ENCODE results near the gene PDCD6IP.

DNA sequence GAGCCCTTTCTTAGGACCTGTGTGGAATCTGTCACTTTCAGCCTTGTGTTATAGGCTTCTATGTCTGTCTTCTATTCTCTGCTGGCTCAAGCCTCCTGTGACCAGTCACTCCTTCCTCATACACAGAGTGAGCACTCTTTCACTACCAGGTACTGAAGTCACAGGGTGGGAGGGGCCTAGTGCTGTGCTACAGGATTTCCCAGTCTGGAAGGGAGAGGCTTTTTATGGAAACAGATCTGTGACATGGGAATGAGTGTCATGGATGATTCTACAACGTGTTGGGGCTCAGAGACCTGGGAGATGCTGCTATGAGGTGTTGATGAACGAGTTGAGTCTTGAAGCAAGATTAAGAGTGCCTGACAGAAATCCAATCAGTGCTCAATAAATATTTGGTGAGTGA is 100.5 kb downstream of the PDCD6IP start:
- no peak for TF ChIP-seq POLR2AphosphoS5 (IDR thresholded peaks at IDR 0.05)
- no peak for TF ChIP-seq REST (IDR thresholded peaks at IDR 0.05; ENCODE audit: borderline replicate concordance)
- TF ChIP-seq SMC3 (conservative IDR thresholded peaks at IDR 0.05; ENCODE audit: poor library complexity): no peak
- no peak for TF ChIP-seq CTCF (IDR thresholded peaks at IDR 0.05; ENCODE audit: poor library complexity, severe bottlenecking)
- TF ChIP-seq EZH2 (IDR thresholded peaks at IDR 0.05; ENCODE audit: borderline replicate concordance, insufficient read depth, low read length, poor library complexity, severe bottlenecking): no peak
- no peak for TF ChIP-seq EP300 (conservative IDR thresholded peaks at IDR 0.05; ENCODE audit: poor library complexity, severe bottlenecking)
- no peak for TF ChIP-seq TAF1 (IDR thresholded peaks at IDR 0.05; ENCODE audit: low read depth)
- no peak for TF ChIP-seq MXI1 (conservative IDR thresholded peaks at IDR 0.05; ENCODE audit: poor library complexity, severe bottlenecking)
- no peak for TF ChIP-seq RAD21 (conservative IDR thresholded peaks at IDR 0.05)
